IMR-90 (cell line): ENCODE results near the gene ANO1. TPM values are rescaled to one million over a fixed set of nuclear protein-coding genes. Genes with fewer than 3 reads are reported as not detected.

Experiments used
- ATAC-seq: fragments of 200-7000 bp; cut with Tn5 transposase; 2 replicates; pipeline ENCODE4 v1.9.1; 2020; ENCODE audit warnings: low read depth, mild to moderate bottlenecking, moderate library complexity
- BruUV-seq: library from RNA; stranded (reverse); fragments of 400-500 nt; replicated peaks from 2 replicates; lab custom pipeline; 2021; lab: Mats Ljungman, UMichigan
- CTCF ChIA-PET: fragments of 300-600 bp; formaldehyde crosslinking; extraction: SDS; loops from one replicate; lab custom pipeline; 2021; ENCODE audit warnings: antibody characterized with exemption; lab: Yijun Ruan, JAX
- POLR2A ChIA-PET: fragments of 300-600 bp; sonication (Branson Sonifier 250); formaldehyde crosslinking; loops from one replicate; lab custom pipeline; 2022; ENCODE audit warnings: antibody characterized with exemption; ENCODE audit not compliant: unreplicated experiment; lab: Charles Lee
- DNase-seq: peaks from one replicate; pipeline ENCODE4 v3.0.0; 2013
- H2AFZ ChIP-seq: replicated peaks from 2 replicates; pipeline ENCODE3; 2013; ENCODE audit warnings: low read length, mild to moderate bottlenecking; ENCODE audit not compliant: poor library complexity
- H2AK5ac ChIP-seq: 2 replicates; pipeline ENCODE4 v1.6.1; 2013; ENCODE audit warnings: low read depth, low read length, inconsistent platforms
- H2AK9ac ChIP-seq: replicated peaks from 2 replicates; pipeline ENCODE3; 2013; ENCODE audit warnings: mild to moderate bottlenecking, low read depth, low read length, moderate library complexity; ENCODE audit not compliant: poor library complexity
- H2BK120ac ChIP-seq: 2 replicates; pipeline ENCODE4 v1.6.1; 2013; ENCODE audit warnings: low read depth, low read length, inconsistent platforms
- H2BK15ac ChIP-seq: 3 replicates; pipeline ENCODE4 v1.6.1; 2013; ENCODE audit warnings: low read depth, low read length, inconsistent platforms
- H2BK20ac ChIP-seq: 2 replicates; pipeline ENCODE4 v1.6.1; 2013; ENCODE audit warnings: low read depth, mild to moderate bottlenecking, inconsistent platforms, low read length, moderate library complexity
- H2BK5ac ChIP-seq: 2 replicates; pipeline ENCODE4 v1.6.1; 2013; ENCODE audit warnings: mild to moderate bottlenecking, low read depth, low read length, inconsistent platforms; ENCODE audit not compliant: poor library complexity, severe bottlenecking
- H3K14ac ChIP-seq: replicated peaks from 2 replicates; pipeline ENCODE4 v1.6.1; 2013; ENCODE audit warnings: low read depth, low read length, inconsistent platforms
- H3K18ac ChIP-seq: 2 replicates; pipeline ENCODE4 v1.6.1; 2013; ENCODE audit warnings: low read depth, low read length, control low read depth
- H3K23ac ChIP-seq: 2 replicates; pipeline ENCODE4 v1.6.1; 2013; ENCODE audit warnings: low read depth, low read length, inconsistent platforms
- H3K27ac ChIP-seq: 2 replicates; pipeline ENCODE4 v1.5.1; 2013; ENCODE audit warnings: mild to moderate bottlenecking, control low read depth, low read length; ENCODE audit not compliant: insufficient read depth
- H3K27me3 ChIP-seq: 2 replicates; pipeline ENCODE4 v1.6.1; 2013; ENCODE audit warnings: low read length; ENCODE audit not compliant: control insufficient read depth, insufficient read depth
- H3K36me3 ChIP-seq: 2 replicates; pipeline ENCODE4 v1.6.1; 2013; ENCODE audit warnings: low read length, mixed read lengths; ENCODE audit not compliant: control insufficient read depth, insufficient read depth
- H3K4ac ChIP-seq: 2 replicates; pipeline ENCODE4 v1.6.1; 2013; ENCODE audit warnings: low read depth, low read length, inconsistent platforms
- H3K4me1 ChIP-seq: 2 replicates; pipeline ENCODE4 v1.6.1; 2013; ENCODE audit warnings: low read length, mixed read lengths; ENCODE audit not compliant: control insufficient read depth, insufficient read depth
- H3K4me2 ChIP-seq: 2 replicates; pipeline ENCODE4 v1.6.1; 2013; ENCODE audit warnings: low read depth, mild to moderate bottlenecking, control low read depth, low read length, moderate library complexity
- H3K4me3 ChIP-seq: 2 replicates; pipeline ENCODE4 v1.5.1; 2013; ENCODE audit warnings: low read depth, mild to moderate bottlenecking, control low read depth, low read length, moderate library complexity; ENCODE audit not compliant: insufficient read depth
- H3K56ac ChIP-seq: 2 replicates; pipeline ENCODE4 v1.6.1; 2013; ENCODE audit warnings: low read length, inconsistent platforms; ENCODE audit not compliant: insufficient read depth; ENCODE audit errors: extremely low read depth
- H3K79me1 ChIP-seq, 2 experiments: 2 replicates each; pipeline ENCODE4 v1.6.1; 2013; ENCODE audit warnings: low read length in 2 of 2, inconsistent platforms in 1 of 2, low read depth in 1 of 2
- H3K9ac ChIP-seq: 2 replicates; pipeline ENCODE4 v1.6.1; 2013; ENCODE audit warnings: low read depth, low read length, control low read depth
- H3K9me1 ChIP-seq: 2 replicates; pipeline ENCODE4 v1.6.1; 2013; ENCODE audit warnings: low read length, inconsistent platforms; ENCODE audit not compliant: insufficient read depth
- H3K9me3 ChIP-seq: 2 replicates; pipeline ENCODE4 v1.6.1; 2013; ENCODE audit warnings: low read length; ENCODE audit not compliant: control insufficient read depth, insufficient read depth
- H4K20me1 ChIP-seq: 2 replicates; pipeline ENCODE4 v1.6.1; 2013; ENCODE audit warnings: low read length, inconsistent platforms; ENCODE audit not compliant: insufficient read depth
- H4K5ac ChIP-seq: 2 replicates; pipeline ENCODE4 v1.6.1; 2013; ENCODE audit warnings: mild to moderate bottlenecking, low read depth, low read length, control low read depth
- H4K8ac ChIP-seq, 2 experiments: 2 replicates each; pipeline ENCODE4 v1.6.1; 2013; ENCODE audit warnings: low read depth in 2 of 2, low read length in 2 of 2, control low read depth in 1 of 2, inconsistent platforms in 1 of 2
- H4K91ac ChIP-seq: 2 replicates; pipeline ENCODE4 v1.6.1; 2013; ENCODE audit warnings: low read depth, low read length, inconsistent platforms; ENCODE audit not compliant: insufficient read depth
- BHLHE40 ChIP-seq: fragments of 150-350 bp; IDR thresholded peaks from 2 replicates; pipeline ENCODE4 v1.6.1; 2016; ENCODE audit warnings: mild to moderate bottlenecking, low read depth, low read length
- POLR2A ChIP-seq: IDR thresholded peaks from 2 replicates; pipeline ENCODE4 v1.6.1; 2012; ENCODE audit warnings: mild to moderate bottlenecking, low read depth, low read length
- RAD21 ChIP-seq: IDR thresholded peaks from 2 replicates; pipeline ENCODE4 v1.6.1; 2012; ENCODE audit warnings: low read length, improper control_type of control experiment
- RCOR1 ChIP-seq: IDR thresholded peaks from 2 replicates; pipeline ENCODE4 v1.6.1; 2012; ENCODE audit warnings: mild to moderate bottlenecking, low read length, improper control_type of control experiment; ENCODE audit not compliant: insufficient replicate concordance
- WGBS, 2 experiments: methylation state at CpG; one replicate each; pipeline versions ENCODE4 v1.1.5 to v1.1.7; 2013; ENCODE audit warnings: missing lambda C conversion rate in 2 of 2; ENCODE audit not compliant: insufficient read length in 1 of 2; ENCODE audit errors: extremely low coverage in 2 of 2; 5-methylcytosine and 5-hydroxymethylcytosine counted together
- dilution Hi-C: fragments of 300-500 bp; cut with HindIII; formaldehyde crosslinking; loops from one replicate; pipeline ENCODE4 v1.14.3; 2018; ENCODE audit warnings: low sequenced_read_pairs; ENCODE audit not compliant: unreplicated experiment
- in situ Hi-C: fragments of 300-500 bp; cut with MboI; formaldehyde crosslinking; loops from 3 replicates; pipeline ENCODE4 v1.14.3; 2019; ENCODE audit warnings: low sequenced_read_pairs, inconsistent platforms, mixed read lengths
- intact Hi-C: fragments of 100-400 bp; cut with micrococcal nuclease; formaldehyde crosslinking; loops from 2 replicates; pipeline ENCODE4 v1.10.0; 2022
- polyA plus RNA-seq, 3 experiments: library from polyadenylated mRNA; depleted of rRNA; stranded (reverse); fragments of >200 nt; gene quantifications; 2 replicates each; pipeline ENCODE4 v1.2.3, GENCODE V29; 2012; ENCODE audit warnings: low replicate concordance in 1 of 3
- total RNA-seq: library from RNA; depleted of rRNA; stranded (reverse); fragments of >200 nt; gene quantifications from 2 replicates; pipeline ENCODE4 v1.2.3, GENCODE V29; 2012

Gene ANO1
- total and polyA plus RNA-seq, 2 of the 4 experiments (the other 2 are of a cell fraction): 4.1 to 10.7 TPM

- no peak overlapping the region for H2AK9ac ChIP-seq
- ChIA-PET POLR2A (no interaction called here), CTCF (no interaction called here)
- H2BK15ac ChIP-seq: no peak overlapping the region
- WGBS, 2 experiments: no CpG with 5 or more reads among the region's 10 CpGs
- no peak overlapping the region for H3K4me2 ChIP-seq
- no peak overlapping the region for H2BK5ac ChIP-seq
- no peak overlapping the region for H4K5ac ChIP-seq
- no peak overlapping the region for H4K91ac ChIP-seq
- no peak overlapping the region for H3K4me3 ChIP-seq
- H2AFZ ChIP-seq: no peak overlapping the region
- H3K18ac ChIP-seq: no peak overlapping the region
- no peak overlapping the region for H4K8ac ChIP-seq
- H4K20me1 ChIP-seq: peaks cover 3% of the 10 kb centered on the region; the same call in 1 of the 2 replicates
- BruUV-seq: no TSS peak
- no peak overlapping the region for H3K9ac ChIP-seq
- no peak for ATAC-seq
- no peak overlapping the region for H2BK20ac ChIP-seq
- no peaks in the 10 kb centered on the region for H3K79me1 ChIP-seq
- peaks cover 4% of the 10 kb centered on the region; the same call in 1 of the 2 replicates for H3K36me3 ChIP-seq
- no peaks in the 10 kb centered on the region for H3K4me1 ChIP-seq
- no peaks in the 10 kb centered on the region for H3K9me3 ChIP-seq
- no peak overlapping the region for H2AK5ac ChIP-seq
- in situ Hi-C loops: loop anchor here (25.0 kb wide), 1 partner anchor 1075 kb away; no protein-coding TSS in a partner anchor
- no peak overlapping the region for H3K56ac ChIP-seq
- H3K27ac ChIP-seq: no peak overlapping the region
- no peak overlapping the region for H3K4ac ChIP-seq
- H3K9me1 ChIP-seq: peaks cover 9% of the 10 kb centered on the region; the same call in 1 of the 2 replicates
- dilution Hi-C loops: no loop called here
- TF ChIP-seq RAD21 (no peak), POLR2A (no peak), RCOR1 (no peak), BHLHE40 (no peak)
- intact Hi-C loops: no loop called here
- H3K14ac ChIP-seq: no peak overlapping the region
- H3K27me3 ChIP-seq: no peaks in the 10 kb centered on the region
- no peak overlapping the region for H2BK120ac ChIP-seq
- no peak overlapping the region for H3K23ac ChIP-seq
- DNase-seq: no peak
These were observed 108.8 kb downstream of the ANO1 start for GRCh38 chr11:70186936-70187335.
